ENCODE data around the gene SMIM12. TPM values are rescaled to one million over a fixed set of nuclear protein-coding genes. Genes with fewer than 3 reads are reported as not detected.

SMIM12 gene
- total and polyA plus RNA-seq, 4 donors = 11.9 to 60.8 (median 45.5) TPM

DNA sequence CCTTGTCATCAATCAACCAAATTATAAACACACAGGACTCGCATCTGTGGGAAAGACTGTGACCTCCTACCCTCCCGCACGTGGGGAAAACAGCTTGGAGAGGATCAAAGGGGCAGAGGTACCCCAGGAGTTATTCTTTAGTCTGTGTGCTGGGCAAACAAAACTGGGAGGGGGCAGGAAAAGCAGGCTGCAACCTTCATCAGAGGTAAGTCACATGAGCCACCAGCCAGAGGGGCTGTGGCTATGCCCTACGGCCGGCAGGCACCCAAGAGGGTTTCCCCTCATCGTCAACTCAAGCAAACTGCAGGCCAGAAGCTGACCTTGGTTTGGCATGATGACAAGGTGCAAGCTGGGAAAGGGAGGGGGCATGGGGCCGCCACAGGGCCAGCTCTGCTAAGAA lies 12.5 kb downstream of the SMIM12 start:
- H3K4me3 ChIP-seq (ENCODE audit: low read depth in 1 of 3, low read length in 3 of 3) = no peak overlapping the region

GRCh38 chr1:34846265-34846664 lies 13.3 kb downstream of the SMIM12 start:
- no peak for DNase-seq (ENCODE audit: low spot score)
- no peak overlapping the region for H3K4me3 ChIP-seq (ENCODE audit: low read depth in 1 of 3, low read length in 3 of 3)
- H3K4me1 ChIP-seq (ENCODE audit: control insufficient read depth in 4 of 4, insufficient read depth in 4 of 4, low read length in 3 of 4) = peaks cover 0 to 16% (median 9%) of the 10 kb centered on the region in 4 donors
- no peak for TF ChIP-seq REST (IDR thresholded peaks at IDR 0.05)
- TF ChIP-seq, protein P1, sequence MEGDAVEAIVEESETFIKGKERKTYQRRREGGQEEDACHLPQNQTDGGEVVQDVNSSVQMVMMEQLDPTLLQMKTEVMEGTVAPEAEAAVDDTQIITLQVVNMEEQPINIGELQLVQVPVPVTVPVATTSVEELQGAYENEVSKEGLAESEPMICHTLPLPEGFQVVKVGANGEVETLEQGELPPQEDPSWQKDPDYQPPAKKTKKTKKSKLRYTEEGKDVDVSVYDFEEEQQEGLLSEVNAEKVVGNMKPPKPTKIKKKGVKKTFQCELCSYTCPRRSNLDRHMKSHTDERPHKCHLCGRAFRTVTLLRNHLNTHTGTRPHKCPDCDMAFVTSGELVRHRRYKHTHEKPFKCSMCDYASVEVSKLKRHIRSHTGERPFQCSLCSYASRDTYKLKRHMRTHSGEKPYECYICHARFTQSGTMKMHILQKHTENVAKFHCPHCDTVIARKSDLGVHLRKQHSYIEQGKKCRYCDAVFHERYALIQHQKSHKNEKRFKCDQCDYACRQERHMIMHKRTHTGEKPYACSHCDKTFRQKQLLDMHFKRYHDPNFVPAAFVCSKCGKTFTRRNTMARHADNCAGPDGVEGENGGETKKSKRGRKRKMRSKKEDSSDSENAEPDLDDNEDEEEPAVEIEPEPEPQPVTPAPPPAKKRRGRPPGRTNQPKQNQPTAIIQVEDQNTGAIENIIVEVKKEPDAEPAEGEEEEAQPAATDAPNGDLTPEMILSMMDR (IDR thresholded peaks at IDR 0.05; ENCODE audit: low read depth, low read length, missing input control) = no peak
- TF ChIP-seq RXRA (IDR thresholded peaks at IDR 0.05) = no peak
- TF ChIP-seq EGR1 (IDR thresholded peaks at IDR 0.05; ENCODE audit: low read depth in 2 of 2) = no peak
- no peak for TF ChIP-seq JUND (IDR thresholded peaks at IDR 0.05)
- no peak overlapping the region for H3K9ac ChIP-seq (ENCODE audit: low read depth in 1 of 2, low read length in 2 of 2)
- WGBS = 98% methylated on average over 2 of the region's 2 CpGs
- H3K36me3 ChIP-seq (ENCODE audit: control insufficient read depth in 4 of 4, insufficient read depth in 3 of 4, low read depth in 1 of 4, low read length in 3 of 4) = peaks cover 0 to 5% (median 1%) of the 10 kb centered on the region in 4 donors
- H3K9me3 ChIP-seq (ENCODE audit: control insufficient read depth in 4 of 4, low read length in 3 of 4) = no peaks in the 10 kb centered on the region
- H3K27me3 ChIP-seq (ENCODE audit: control insufficient read depth in 4 of 4, insufficient read depth in 4 of 4, low read length in 3 of 4) = no peaks in the 10 kb centered on the region
- H3K27ac ChIP-seq (ENCODE audit: low read depth in 1 of 2, low read length in 2 of 2) = no peak overlapping the region

More for the DNA sequence above, 12.5 kb downstream of the SMIM12 start:
- Histone ChIP-seq H3K9me3 (ENCODE audit: control insufficient read depth in 4 of 4, low read length in 3 of 4) (no peaks in the 10 kb centered on the region), H3K27ac (ENCODE audit: low read depth in 1 of 2, low read length in 2 of 2) (no peak overlapping the region), H3K9ac (ENCODE audit: low read depth in 1 of 2, low read length in 2 of 2) (no peak overlapping the region), H3K4me1 (ENCODE audit: control insufficient read depth in 4 of 4, insufficient read depth in 4 of 4, low read length in 3 of 4) (peaks cover 0 to 24% (median 17%) of the 10 kb centered on the region in 4 donors), H3K27me3 (ENCODE audit: control insufficient read depth in 4 of 4, insufficient read depth in 4 of 4, low read length in 3 of 4) (no peaks in the 10 kb centered on the region), H3K36me3 (ENCODE audit: control insufficient read depth in 4 of 4, insufficient read depth in 3 of 4, low read depth in 1 of 4, low read length in 3 of 4) (peaks cover 0 to 5% (median 1%) of the 10 kb centered on the region in 4 donors)
- 78% methylated on average over 7 of the region's 7 CpGs for WGBS
- TF ChIP-seq, protein P1 (IDR thresholded peaks at IDR 0.05; ENCODE audit: low read depth, low read length, missing input control) = no peak
- TF ChIP-seq NR2F2 (IDR thresholded peaks at IDR 0.05) = no peak
- TF ChIP-seq HNF4A (conservative IDR thresholded peaks at IDR 0.05) = no peak
- DNase-seq (ENCODE audit: low spot score) = no peak
